Ovary (tissue), 9 donors: ENCODE results near the gene ROR2. TPM values are rescaled to one million over a fixed set of nuclear protein-coding genes. Genes with fewer than 3 reads are reported as not detected.

ENCODE experiments used
- DNase-seq, 5 donors: peaks; one replicate each; pipeline ENCODE4 v3.0.0-alpha.2; 2019 to 2020
- H3K27ac ChIP-seq, 2 donors: fragments of 200-600 bp; one replicate each; pipeline versions ENCODE4 v1.5.1 to v1.8.0; 2019 to 2022
- H3K27me3 ChIP-seq: fragments of 200-600 bp; one replicate; pipeline ENCODE4 v1.8.0; 2022
- H3K36me3 ChIP-seq: fragments of 200-600 bp; sonication (generic); one replicate; pipeline ENCODE4 v1.5.1; 2019
- H3K4me1 ChIP-seq: one replicate; pipeline ENCODE4 v1.8.1; 2013; ENCODE audit warnings: mild to moderate bottlenecking, moderate library complexity; ENCODE audit not compliant: insufficient read depth
- H3K4me3 ChIP-seq: fragments of 200-600 bp; sonication (generic); one replicate; pipeline ENCODE4 v1.5.1; 2017
- H3K9me3 ChIP-seq, 2 donors: fragments of 200-600 bp in 1 of 2; sonication (generic) in 1 of 2; one replicate each; pipeline versions ENCODE4 v1.5.1 to v1.8.1; 2013 to 2019; ENCODE audit warnings: mild to moderate bottlenecking in 1 of 2, moderate library complexity in 1 of 2
- CTCF ChIP-seq, 3 donors: fragments of 450-650 bp in 2 of 3; fragments of 200-600 bp in 1 of 3; IDR thresholded peaks; one replicate each; pipeline versions ENCODE4 v1.5.1 to v1.8.0; 2016 to 2022; ENCODE audit warnings: antibody characterized with exemption in 3 of 3, mild to moderate bottlenecking in 1 of 3
- EP300 ChIP-seq: sonication (generic); formaldehyde crosslinking; IDR thresholded peaks from one replicate; pipeline ENCODE4 v1.6.1; 2017; ENCODE audit warnings: antibody characterized with exemption
- POLR2A ChIP-seq: fragments of 450-650 bp; IDR thresholded peaks from one replicate; pipeline ENCODE4 v1.6.1; 2017; ENCODE audit warnings: antibody characterized with exemption, mild to moderate bottlenecking, moderate library complexity
- WGBS, 3 donors: extraction: QIAGEN DNeasy Blood & Tissue Kit in 1 of 3; methylation state at CpG; one replicate each; pipeline versions ENCODE4 v1.1.5 to v1.1.7; 2013 to 2017; 5-methylcytosine and 5-hydroxymethylcytosine counted together
- intact Hi-C, 4 donors: fragments of 100-400 bp; cut with DNase I; formaldehyde crosslinking; loops; one replicate each; pipeline versions ENCODE4 v1.11.0 to v1.15.1; 2022 to 2023
- polyA plus RNA-seq, 2 donors: library from polyadenylated mRNA; stranded (reverse); fragments of 200-250 nt in 1 of 2; fragments of 350-450 nt in 1 of 2; fragmentation: Illumina TruSeq in 1 of 2; extraction: RNeasy Lipid Tissue Mini Kit (QIAGEN cat#74804) in 1 of 2; gene quantifications; one replicate each; pipeline ENCODE4 v1.2.3, GENCODE V29; 2013 to 2014
- total RNA-seq, 7 donors: library from RNA; depleted of rRNA in 2 of 7; stranded (reverse); fragments of >200 nt in 2 of 7; fragmentation: NEBNext Ultra II Directional in 3 of 7; extraction: Animal tissue kit (Norgen Biotek cat#: 25700) in 3 of 7; gene quantifications; one replicate each; pipeline versions ENCODE4 v1.1.0 to v1.2.4, GENCODE V29; 2016 to 2023
- donor health status: DM: no; HTN: no; CAD: no; lungs with moderate emphysema.
- donor health status: DM: no; HTN: no; CAD: no.
- donor health status: Bipolar disorder and iron deficiency.
- donor health status: DM: yes; HTN: yes; CAD: no.
- donor health status: DM: no; HTN: no; CAD: no.
- donor health status: DM: yes; HTN: yes; CAD: no.

Gene ROR2
- total and polyA plus RNA-seq, 9 donors = 11.4 to 35.5 (median 27.7) TPM

GRCh38 chr9:91778031-91778430 is 172.0 kb downstream of the ROR2 start:
- intact Hi-C loops = loop anchor here in 2 of 4 donors (5.0 to 10.0 kb wide), 2 partner anchors 64 to 167 kb away; no protein-coding TSS in a partner anchor
- Histone ChIP-seq H3K27me3 (no peaks in the 10 kb centered on the region), H3K4me1 (peaks cover 3% of the 10 kb centered on the region), H3K9me3 (no peaks in the 10 kb centered on the region), H3K4me3 (no peak overlapping the region), H3K36me3 (no peaks in the 10 kb centered on the region), H3K27ac (no peak overlapping the region)
- no peak for TF ChIP-seq EP300
- no peak for TF ChIP-seq POLR2A
- TF ChIP-seq CTCF (IDR thresholded peaks at IDR 0.05) = no peak
- WGBS, 3 donors = 92 to 97% (median 95%) methylated on average over 10 of the region's 10 CpGs
- no peak for DNase-seq

GRCh38 chr9:91777292-91777830 is 172.7 kb downstream of the ROR2 start:
- H3K4me1 ChIP-seq = peaks cover 3% of the 10 kb centered on the region

GRCh38 chr9:91776409-91777291 is 173.4 kb downstream of the ROR2 start:
- no peak for DNase-seq
- intact Hi-C loops = loop anchor here in 2 of 4 donors (5.0 to 10.0 kb wide), 2 partner anchors 66 to 168 kb away; no protein-coding TSS in a partner anchor
- H3K27ac ChIP-seq = no peak overlapping the region
- TF ChIP-seq CTCF (IDR thresholded peaks at IDR 0.05) (no peak), EP300 (no peak), POLR2A (no peak)
- no peaks in the 10 kb centered on the region for H3K9me3 ChIP-seq
- no peaks in the 10 kb centered on the region for H3K27me3 ChIP-seq
- peaks cover 3% of the 10 kb centered on the region for H3K4me1 ChIP-seq
- H3K4me3 ChIP-seq = no peak overlapping the region
- no peaks in the 10 kb centered on the region for H3K36me3 ChIP-seq
- 73 to 82% (median 76%) methylated on average over 6 of the region's 6 CpGs for WGBS, 3 donors

More at GRCh38 chr9:91777292-91777830, 172.7 kb downstream of the ROR2 start:
- Histone ChIP-seq H3K4me3 (no peak overlapping the region), H3K36me3 (no peaks in the 10 kb centered on the region), H3K9me3 (no peaks in the 10 kb centered on the region), H3K27me3 (no peaks in the 10 kb centered on the region), H3K27ac (no peak overlapping the region)
- WGBS, 3 donors = 44 to 71% (median 66%) methylated on average over 4 of the region's 4 CpGs
- intact Hi-C loops = loop anchor here in 2 of 4 donors (5.0 to 10.0 kb wide), 2 partner anchors 65 to 167 kb away; no protein-coding TSS in a partner anchor
- no peak for DNase-seq
- TF ChIP-seq EP300 (no peak), POLR2A (no peak), CTCF (IDR thresholded peaks at IDR 0.05) (no peak)

- H3K9me3 ChIP-seq = no peaks in the 10 kb centered on the region
- H3K27me3 ChIP-seq = no peaks in the 10 kb centered on the region
- no peak for TF ChIP-seq CTCF (IDR thresholded peaks at IDR 0.05)
- TF ChIP-seq POLR2A = no peak
- TF ChIP-seq EP300 = no peak
- no peak overlapping the region for H3K4me3 ChIP-seq
- intact Hi-C loops = loop anchor here in 2 of 4 donors (2.0 to 10.0 kb wide), 3 partner anchors 67 to 173 kb away; no protein-coding TSS in a partner anchor
- H3K4me1 ChIP-seq = peaks cover 3% of the 10 kb centered on the region
- H3K27ac ChIP-seq = no peak overlapping the region
- no peak for DNase-seq
- WGBS, 3 donors = 40 to 43% (median 43%) methylated on average over 4 of the region's 4 CpGs
- no peaks in the 10 kb centered on the region for H3K36me3 ChIP-seq
These were observed 174.4 kb downstream of the ROR2 start for GRCh38 chr9:91775708-91776028.
